Measurements from ENCODE around the gene MAPK8IP3.

MAPK8IP3 gene

GRCh38 chr16:1781254-1781653, 75.3 kb downstream of the MAPK8IP3 start:
- Histone ChIP-seq H3K4me3 (ENCODE audit: low read length) (peak overlapping the region; percentile 77), H3K27me3 (replicated peaks; ENCODE audit: insufficient read depth, low read length) (no peaks in the 10 kb centered on the region), H3K9ac (ENCODE audit: low read length) (peak overlapping the region; percentile 82; the same call in 1 of the 2 replicates), H3K36me3 (replicated peaks; ENCODE audit: insufficient read depth, low read length) (no peaks in the 10 kb centered on the region), H3F3A (ENCODE audit: insufficient read depth, low read length) (peaks cover 17% of the 10 kb centered on the region; the same call in 1 of the 2 replicates), H3K9me2 (replicated peaks; ENCODE audit: insufficient read depth, low read length) (no peaks in the 10 kb centered on the region), H2AFZ (ENCODE audit: low read length) (no peak overlapping the region), H3K9me3 (replicated peaks; ENCODE audit: insufficient read depth, low read length) (no peaks in the 10 kb centered on the region), H3K4me2 (ENCODE audit: low read depth, low read length) (peak overlapping the region; percentile 91), H3K79me2 (ENCODE audit: low read length) (peaks cover 62% of the 10 kb centered on the region), H4K20me1 (ENCODE audit: insufficient read depth, low read length) (no peaks in the 10 kb centered on the region), H3K27ac (ENCODE audit: low read length) (peak overlapping the region; percentile 43; the same call in 1 of the 2 replicates), H3K4me1 (ENCODE audit: low read length) (peaks cover 4% of the 10 kb centered on the region; the same call in 1 of the 2 replicates)
- no peak for TF ChIP-seq EZH2phosphoT487 (IDR thresholded peaks at IDR 0.05; ENCODE audit: low read length)
- TF ChIP-seq EZH2 (optimal IDR thresholded peaks at IDR 0.05; ENCODE audit: low read depth, low read length): no peak
- TF ChIP-seq, protein P1, sequence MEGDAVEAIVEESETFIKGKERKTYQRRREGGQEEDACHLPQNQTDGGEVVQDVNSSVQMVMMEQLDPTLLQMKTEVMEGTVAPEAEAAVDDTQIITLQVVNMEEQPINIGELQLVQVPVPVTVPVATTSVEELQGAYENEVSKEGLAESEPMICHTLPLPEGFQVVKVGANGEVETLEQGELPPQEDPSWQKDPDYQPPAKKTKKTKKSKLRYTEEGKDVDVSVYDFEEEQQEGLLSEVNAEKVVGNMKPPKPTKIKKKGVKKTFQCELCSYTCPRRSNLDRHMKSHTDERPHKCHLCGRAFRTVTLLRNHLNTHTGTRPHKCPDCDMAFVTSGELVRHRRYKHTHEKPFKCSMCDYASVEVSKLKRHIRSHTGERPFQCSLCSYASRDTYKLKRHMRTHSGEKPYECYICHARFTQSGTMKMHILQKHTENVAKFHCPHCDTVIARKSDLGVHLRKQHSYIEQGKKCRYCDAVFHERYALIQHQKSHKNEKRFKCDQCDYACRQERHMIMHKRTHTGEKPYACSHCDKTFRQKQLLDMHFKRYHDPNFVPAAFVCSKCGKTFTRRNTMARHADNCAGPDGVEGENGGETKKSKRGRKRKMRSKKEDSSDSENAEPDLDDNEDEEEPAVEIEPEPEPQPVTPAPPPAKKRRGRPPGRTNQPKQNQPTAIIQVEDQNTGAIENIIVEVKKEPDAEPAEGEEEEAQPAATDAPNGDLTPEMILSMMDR (IDR thresholded peaks at IDR 0.05; ENCODE audit: low read length): no peak
- no peak for DNase-seq

DNA sequence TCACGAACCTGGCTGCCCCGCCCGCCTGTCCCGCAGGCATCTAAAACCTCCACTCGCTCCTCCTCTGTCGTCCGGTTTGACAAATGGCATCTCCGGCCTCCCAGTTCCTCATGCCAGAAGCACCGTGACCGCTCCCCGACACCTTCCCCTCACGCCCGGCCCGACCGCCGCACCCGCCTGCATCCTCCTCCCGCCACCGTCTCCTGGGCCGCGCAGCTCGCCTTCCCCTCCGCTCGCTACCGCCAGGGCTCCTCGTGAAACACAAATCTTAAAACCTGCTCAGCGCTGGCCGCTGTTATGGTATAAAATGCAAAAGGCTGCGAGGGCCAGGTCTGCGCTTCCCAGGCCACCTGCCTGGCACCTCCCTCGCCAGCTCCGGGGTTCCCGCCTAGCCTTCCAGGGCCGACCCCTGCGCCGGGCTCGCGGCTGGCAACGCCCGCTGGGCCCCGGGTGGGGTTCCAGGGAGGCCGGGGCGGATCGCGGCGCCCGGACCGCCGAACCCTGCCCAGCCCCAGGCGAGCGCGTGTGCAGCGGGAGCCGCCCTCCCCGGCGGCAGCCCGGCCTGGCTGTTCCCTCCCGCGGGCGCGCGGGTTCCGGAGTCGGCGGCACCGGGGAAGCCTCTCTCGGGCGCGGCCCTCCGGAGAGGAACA, 75.9 kb downstream of the MAPK8IP3 start:
- H3K9me2 ChIP-seq (replicated peaks; ENCODE audit: insufficient read depth, low read length): no peaks in the 10 kb centered on the region
- no peaks in the 10 kb centered on the region for H3K27me3 ChIP-seq (replicated peaks; ENCODE audit: insufficient read depth, low read length)
- H3K36me3 ChIP-seq (replicated peaks; ENCODE audit: insufficient read depth, low read length): no peaks in the 10 kb centered on the region
- no peaks in the 10 kb centered on the region for H3K9me3 ChIP-seq (replicated peaks; ENCODE audit: insufficient read depth, low read length)
- peak; percentile 25 for DNase-seq
- H3K4me3 ChIP-seq (ENCODE audit: low read length): peak overlapping the region; percentile 77
- H3K9ac ChIP-seq (ENCODE audit: low read length): peak overlapping the region; percentile 82
- peaks cover 68% of the 10 kb centered on the region for H3K79me2 ChIP-seq (ENCODE audit: low read length)
- H3F3A ChIP-seq (ENCODE audit: insufficient read depth, low read length): peaks cover 17% of the 10 kb centered on the region; the same call in 1 of the 2 replicates
- H3K27ac ChIP-seq (ENCODE audit: low read length): peak overlapping the region; percentile 43; the same call in 1 of the 2 replicates
- H2AFZ ChIP-seq (ENCODE audit: low read length): 0 out of 2 replicates have a peak overlapping the region, but pooled peaks have one; percentile 27
- TF ChIP-seq EZH2 (optimal IDR thresholded peaks at IDR 0.05; ENCODE audit: low read depth, low read length): no peak
- TF ChIP-seq, protein P1 (IDR thresholded peaks at IDR 0.05; ENCODE audit: low read length): 0 out of 2 replicates have a peak, but pooled peaks have one; percentile 10
- peaks cover 4% of the 10 kb centered on the region; the same call in 1 of the 2 replicates for H3K4me1 ChIP-seq (ENCODE audit: low read length)
- no peaks in the 10 kb centered on the region for H4K20me1 ChIP-seq (ENCODE audit: insufficient read depth, low read length)
- H3K4me2 ChIP-seq (ENCODE audit: low read depth, low read length): peak overlapping the region; percentile 91

DNA sequence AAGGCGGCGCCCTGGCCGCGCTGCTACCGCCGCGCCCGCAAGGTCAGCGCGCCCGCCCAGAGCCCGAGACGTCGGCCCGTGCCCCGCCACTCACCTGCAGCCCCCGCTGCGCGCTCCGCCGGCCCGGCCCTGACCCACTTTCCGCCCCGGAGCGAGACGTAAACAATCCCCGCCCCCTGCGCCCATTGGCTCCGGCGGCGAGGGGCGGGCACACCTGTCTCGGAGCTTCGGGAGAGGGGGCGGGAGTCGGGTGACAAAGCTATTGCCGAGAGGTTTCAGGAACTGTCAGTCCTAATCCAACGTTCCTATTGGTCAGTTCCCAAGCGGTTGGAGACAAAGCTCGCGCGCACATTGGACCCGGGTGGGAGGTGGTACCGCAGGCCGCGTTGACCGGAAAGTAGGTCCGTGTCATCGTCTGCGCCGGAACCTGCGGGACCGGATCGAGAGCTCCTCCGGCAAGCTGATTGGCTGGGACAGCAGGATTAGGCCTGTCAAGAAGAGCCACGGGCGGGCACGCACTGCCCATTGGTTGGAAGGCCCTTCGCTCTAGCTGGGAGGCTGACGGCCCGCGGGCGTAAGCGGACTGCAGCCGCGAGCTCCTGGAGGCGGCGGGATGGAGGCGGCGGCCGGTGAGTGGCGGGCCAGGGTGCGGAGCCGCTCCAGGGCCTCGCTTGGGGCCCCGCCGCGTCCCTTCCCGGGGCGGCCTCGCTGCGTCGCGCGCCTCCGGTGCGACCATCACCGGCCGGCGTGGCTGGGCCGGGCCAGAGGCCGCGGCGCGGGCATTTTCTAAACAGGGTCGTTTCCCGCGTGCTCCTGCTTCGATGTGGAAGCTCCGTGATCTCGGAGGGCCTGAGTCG, 76.6 kb downstream of the MAPK8IP3 start, which contains the start of the genes NUBP2 and SPSB3:
NUBP2 (plus strand) TSS at position 553 of the 857 bp plus-strand sequence; CDS start at position 614, 61 bp downstream.
SPSB3 (minus strand) TSS at position 164 of the 857 bp plus-strand sequence. CDS start 1,088 bp downstream, outside the sequence.
- Histone ChIP-seq H3F3A (ENCODE audit: insufficient read depth, low read length) (peaks cover 17% of the 10 kb centered on the region; the same call in 1 of the 2 replicates), H2AFZ (ENCODE audit: low read length) (0 out of 2 replicates have a peak within 1 kb of the TSS, but pooled peaks have one; percentile 27), H3K27ac (ENCODE audit: low read length) (peak within 1 kb of the TSS; percentile 43; the same call in 1 of the 2 replicates), H3K79me2 (ENCODE audit: low read length) (peaks cover 76% of the 10 kb centered on the region), H3K4me2 (ENCODE audit: low read depth, low read length) (peak within 1 kb of the TSS; percentile 91), H3K9me2 (replicated peaks; ENCODE audit: insufficient read depth, low read length) (no peaks in the 10 kb centered on the region), H3K27me3 (replicated peaks; ENCODE audit: insufficient read depth, low read length) (no peaks in the 10 kb centered on the region), H3K36me3 (replicated peaks; ENCODE audit: insufficient read depth, low read length) (no peaks in the 10 kb centered on the region), H3K9me3 (replicated peaks; ENCODE audit: insufficient read depth, low read length) (no peaks in the 10 kb centered on the region), H3K4me1 (ENCODE audit: low read length) (peaks cover 4% of the 10 kb centered on the region; the same call in 1 of the 2 replicates), H3K9ac (ENCODE audit: low read length) (peak within 1 kb of the TSS; percentile 86), H3K4me3 (ENCODE audit: low read length) (peak within 1 kb of the TSS; percentile 77), H4K20me1 (ENCODE audit: insufficient read depth, low read length) (no peaks in the 10 kb centered on the region)
- TF ChIP-seq, protein P1 (IDR thresholded peaks at IDR 0.05; ENCODE audit: low read length): no peak
- TF ChIP-seq EZH2 (optimal IDR thresholded peaks at IDR 0.05; ENCODE audit: low read depth, low read length) (no peak), EZH2phosphoT487 (IDR thresholded peaks at IDR 0.05; ENCODE audit: low read length) (no peak)
- peak; percentile 100 for DNase-seq
